MCF 10A (cell line): ENCODE data around the gene ATL2. TPM values are rescaled to one million over a fixed set of nuclear protein-coding genes. Genes with fewer than 3 reads are reported as not detected.

Source experiments
- BruUV-seq: library from RNA; stranded (reverse); fragments of 400-500 nt; replicated peaks from 2 replicates; lab custom pipeline; 2021; lab: Mats Ljungman, UMichigan
- CTCF ChIA-PET: fragments of 300-600 bp; sonication (Branson Sonifier 250); formaldehyde crosslinking; extraction: SDS; loops from one replicate; lab custom pipeline; 2021; ENCODE audit warnings: antibody characterized with exemption, inconsistent platforms; lab: Yijun Ruan, JAX
- POLR2A ChIA-PET: fragments of 300-600, 350-650 bp; sonication (Branson Sonifier 250); formaldehyde crosslinking; extraction: SDS; loops from one replicate; lab custom pipeline; 2020; ENCODE audit warnings: antibody characterized with exemption, inconsistent platforms; lab: Yijun Ruan, JAX
- DNase-seq: peaks from one replicate; pipeline ENCODE4 v3.0.0-alpha.2; 2018; ENCODE audit not compliant: unreplicated experiment
- H3K27ac Mint-ChIP-seq: one replicate; pipeline ENCODE4 v1.8.0; 2022; ENCODE audit warnings: mild to moderate bottlenecking, low read depth, mixed read lengths; ENCODE audit not compliant: unreplicated experiment
- H3K27me3 Mint-ChIP-seq: one replicate; pipeline ENCODE4 v1.8.0; 2022; ENCODE audit warnings: mixed read lengths; ENCODE audit not compliant: insufficient read depth, unreplicated experiment
- H3K36me3 Mint-ChIP-seq: one replicate; pipeline ENCODE4 v1.8.0; 2022; ENCODE audit warnings: mild to moderate bottlenecking, moderate library complexity, mixed read lengths; ENCODE audit not compliant: insufficient read depth, unreplicated experiment
- H3K4me1 Mint-ChIP-seq: one replicate; pipeline ENCODE4 v1.8.0; 2022; ENCODE audit warnings: mixed read lengths; ENCODE audit not compliant: insufficient read depth, unreplicated experiment
- H3K4me3 Mint-ChIP-seq: one replicate; pipeline ENCODE4 v1.8.0; 2022; ENCODE audit warnings: mild to moderate bottlenecking, moderate library complexity, mixed read lengths; ENCODE audit not compliant: unreplicated experiment
- H3K9me3 Mint-ChIP-seq: one replicate; pipeline ENCODE4 v1.8.0; 2022; ENCODE audit warnings: mixed read lengths; ENCODE audit not compliant: unreplicated experiment
- intact Hi-C: fragments of 100-400 bp; cut with micrococcal nuclease; formaldehyde crosslinking; loops from 2 replicates; pipeline ENCODE4 v1.14.1; 2022
- total RNA-seq: library from RNA; stranded (reverse); gene quantifications from 2 replicates; pipeline ENCODE4 v1.2.3, GENCODE V29; 2022
- TF ChIP-seq, protein P1 (sequence below): fragments of 200-600 bp; IDR thresholded peaks from one replicate; pipeline ENCODE4 v1.8.0; 2022; ENCODE audit warnings: antibody characterized with exemption, mild to moderate bottlenecking; ENCODE audit not compliant: unreplicated experiment

Gene ATL2
- total RNA-seq, 1 experiment from 2014 or later = 54.2 TPM

DNA sequence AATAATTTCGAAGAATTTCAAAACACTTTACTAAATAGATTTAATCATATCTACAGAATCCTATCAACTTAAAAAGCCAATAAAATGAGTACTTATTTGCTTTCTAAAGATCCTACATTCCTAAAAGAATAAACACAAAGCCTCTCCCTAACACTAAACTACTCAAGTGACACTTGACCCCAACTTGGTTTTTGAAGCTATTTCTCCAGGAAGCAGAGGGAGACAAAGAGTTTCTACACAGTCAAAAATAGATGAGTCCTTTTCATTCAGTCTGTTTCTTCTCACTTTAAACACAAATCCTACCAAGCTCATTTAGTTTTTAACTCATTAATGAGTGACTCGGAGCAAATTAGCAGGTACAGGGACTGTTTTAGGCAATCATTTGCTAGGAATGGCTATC lies 2.1 kb downstream of the ATL2 start:
- POLR2A ChIA-PET = interaction anchor here (0.7 to 7.0 kb wide), 32 partner anchors 9 to 346 kb away, joined by 3 to 151 read pairs (median 7); no protein-coding TSS in a partner anchor
- no peaks in the 10 kb centered on the region for H3K27me3 Mint-ChIP-seq
- H3K9me3 Mint-ChIP-seq = no peaks in the 10 kb centered on the region
- peaks cover 31% of the 10 kb centered on the region for H3K4me1 Mint-ChIP-seq
- TF ChIP-seq, protein P1, sequence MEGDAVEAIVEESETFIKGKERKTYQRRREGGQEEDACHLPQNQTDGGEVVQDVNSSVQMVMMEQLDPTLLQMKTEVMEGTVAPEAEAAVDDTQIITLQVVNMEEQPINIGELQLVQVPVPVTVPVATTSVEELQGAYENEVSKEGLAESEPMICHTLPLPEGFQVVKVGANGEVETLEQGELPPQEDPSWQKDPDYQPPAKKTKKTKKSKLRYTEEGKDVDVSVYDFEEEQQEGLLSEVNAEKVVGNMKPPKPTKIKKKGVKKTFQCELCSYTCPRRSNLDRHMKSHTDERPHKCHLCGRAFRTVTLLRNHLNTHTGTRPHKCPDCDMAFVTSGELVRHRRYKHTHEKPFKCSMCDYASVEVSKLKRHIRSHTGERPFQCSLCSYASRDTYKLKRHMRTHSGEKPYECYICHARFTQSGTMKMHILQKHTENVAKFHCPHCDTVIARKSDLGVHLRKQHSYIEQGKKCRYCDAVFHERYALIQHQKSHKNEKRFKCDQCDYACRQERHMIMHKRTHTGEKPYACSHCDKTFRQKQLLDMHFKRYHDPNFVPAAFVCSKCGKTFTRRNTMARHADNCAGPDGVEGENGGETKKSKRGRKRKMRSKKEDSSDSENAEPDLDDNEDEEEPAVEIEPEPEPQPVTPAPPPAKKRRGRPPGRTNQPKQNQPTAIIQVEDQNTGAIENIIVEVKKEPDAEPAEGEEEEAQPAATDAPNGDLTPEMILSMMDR = no peak
- H3K27ac Mint-ChIP-seq = peak overlapping the region; percentile 98
- intact Hi-C loops = no loop called here
- CTCF ChIA-PET = interaction anchor here (0.6 to 5.3 kb wide), 25 partner anchors 9 to 367 kb away, joined by 3 to 58 read pairs (median 5); no protein-coding TSS in a partner anchor
- H3K36me3 Mint-ChIP-seq = peaks cover 5% of the 10 kb centered on the region
- no peak for DNase-seq
- BruUV-seq = no TSS peak
- peak overlapping the region; percentile 94 for H3K4me3 Mint-ChIP-seq

DNA sequence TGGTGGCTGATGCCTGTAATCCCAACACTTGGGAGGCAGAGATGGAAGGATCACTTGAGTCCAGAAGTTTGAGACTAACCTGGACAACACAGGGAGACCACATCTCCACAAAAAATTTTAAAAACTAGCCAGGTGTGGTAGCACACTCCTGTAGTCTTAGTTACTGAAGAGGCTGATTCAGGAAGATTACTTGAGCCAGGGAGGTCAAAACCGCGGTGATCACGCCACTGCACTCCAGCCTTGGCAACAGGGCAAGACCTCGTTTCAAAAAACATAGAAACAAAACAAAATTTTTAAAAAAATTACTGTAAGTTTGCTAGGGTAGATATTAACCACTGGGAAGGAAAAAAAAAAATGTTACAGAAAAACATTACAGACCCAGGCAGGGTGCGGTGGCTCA lies 5.8 kb downstream of the ATL2 start:
- DNase-seq = no peak
- ChIA-PET CTCF (interaction anchor here (0.7 kb wide), 1 partner anchor 976 kb away, joined by 4 read pairs; no protein-coding TSS in a partner anchor), POLR2A (interaction anchor here (0.6 kb wide), 2 partner anchors 75 to 246 kb away, joined by 3 read pairs; no protein-coding TSS in a partner anchor)
- no peaks in the 10 kb centered on the region for H3K9me3 Mint-ChIP-seq
- BruUV-seq = no TSS peak
- H3K27ac Mint-ChIP-seq = no peak overlapping the region
- no peak overlapping the region for H3K4me3 Mint-ChIP-seq
- H3K27me3 Mint-ChIP-seq = no peaks in the 10 kb centered on the region
- no peaks in the 10 kb centered on the region for H3K36me3 Mint-ChIP-seq
- intact Hi-C loops = no loop called here
- TF ChIP-seq, protein P1 = no peak
- peaks cover 31% of the 10 kb centered on the region for H3K4me1 Mint-ChIP-seq

DNA sequence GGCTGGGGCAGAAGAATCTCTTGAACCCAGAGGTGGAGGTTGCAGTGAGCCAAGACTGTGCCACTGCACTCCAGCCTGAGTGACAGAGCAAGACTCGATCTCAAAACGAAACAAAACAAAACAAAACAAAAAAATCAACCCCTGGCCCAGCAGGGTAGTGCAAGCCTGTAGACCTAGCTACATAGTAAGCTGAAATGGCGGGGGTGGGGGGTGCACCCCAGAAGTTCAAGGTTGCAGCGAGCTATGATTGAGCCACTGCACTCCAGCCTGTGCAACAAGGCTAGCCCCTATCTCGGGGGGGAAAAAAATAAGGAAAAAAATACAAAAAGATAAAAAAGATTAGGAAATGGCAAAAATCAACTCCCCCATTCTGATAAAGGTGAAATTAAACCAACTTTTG lies 6.4 kb downstream of the ATL2 start:
- Mint-ChIP-seq H3K27me3 (no peaks in the 10 kb centered on the region), H3K4me1 (peaks cover 32% of the 10 kb centered on the region), H3K27ac (peak overlapping the region; percentile 46), H3K36me3 (no peaks in the 10 kb centered on the region), H3K9me3 (no peaks in the 10 kb centered on the region), H3K4me3 (no peak overlapping the region)
- POLR2A ChIA-PET = interaction anchor here (0.6 kb wide), 1 partner anchor 246 kb away, joined by 3 read pairs; no protein-coding TSS in a partner anchor
- no peak for DNase-seq
- intact Hi-C loops = no loop called here
- BruUV-seq = no TSS peak
- CTCF ChIA-PET = interaction anchor here (0.7 kb wide), 1 partner anchor 975 kb away, joined by 4 read pairs; no protein-coding TSS in a partner anchor
- TF ChIP-seq, protein P1 = no peak

DNA sequence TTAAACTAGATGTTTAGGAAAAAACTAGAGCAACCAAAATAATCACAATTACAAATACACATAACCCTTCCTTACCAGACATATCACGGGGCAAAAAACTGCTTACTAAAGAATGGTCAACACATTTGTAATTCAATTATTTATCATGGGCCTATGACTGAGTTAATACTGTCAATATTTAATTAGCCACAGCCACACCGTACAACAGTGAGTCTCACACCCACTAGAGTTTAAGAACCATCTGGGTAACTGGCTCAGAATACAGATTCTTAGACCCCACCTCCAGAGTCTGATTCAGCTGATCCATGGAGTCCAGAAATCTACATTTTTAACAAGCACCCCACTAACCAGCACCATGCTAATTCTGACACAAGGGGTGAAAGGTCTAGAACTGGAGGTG lies 14.8 kb downstream of the ATL2 start:
- POLR2A ChIA-PET = interaction anchor here (0.7 to 2.5 kb wide), 4 partner anchors 8 to 66 kb away, joined by 3 to 17 read pairs (median 4); no protein-coding TSS in a partner anchor
- H3K27me3 Mint-ChIP-seq = no peaks in the 10 kb centered on the region
- CTCF ChIA-PET = interaction anchor here (0.6 to 1.9 kb wide), 5 partner anchors 12 to 378 kb away, joined by 3 to 5 read pairs (median 4); no protein-coding TSS in a partner anchor
- no peaks in the 10 kb centered on the region for H3K9me3 Mint-ChIP-seq
- no peak for DNase-seq
- H3K4me1 Mint-ChIP-seq = peaks cover 11% of the 10 kb centered on the region
- BruUV-seq = no TSS peak
- H3K27ac Mint-ChIP-seq = no peak overlapping the region
- peaks cover 11% of the 10 kb centered on the region for H3K36me3 Mint-ChIP-seq
- no peak overlapping the region for H3K4me3 Mint-ChIP-seq
- TF ChIP-seq, protein P1 = no peak
- intact Hi-C loops = no loop called here
